ENCODE results near the gene OPCML. TPM values are rescaled to one million over a fixed set of nuclear protein-coding genes. Genes with fewer than 3 reads are reported as not detected.

Gene OPCML
- total RNA-seq, 5 donors from 2014 or later (not counting 1 experiment from before 2014, with no cell fraction given) = not detected

DNA sequence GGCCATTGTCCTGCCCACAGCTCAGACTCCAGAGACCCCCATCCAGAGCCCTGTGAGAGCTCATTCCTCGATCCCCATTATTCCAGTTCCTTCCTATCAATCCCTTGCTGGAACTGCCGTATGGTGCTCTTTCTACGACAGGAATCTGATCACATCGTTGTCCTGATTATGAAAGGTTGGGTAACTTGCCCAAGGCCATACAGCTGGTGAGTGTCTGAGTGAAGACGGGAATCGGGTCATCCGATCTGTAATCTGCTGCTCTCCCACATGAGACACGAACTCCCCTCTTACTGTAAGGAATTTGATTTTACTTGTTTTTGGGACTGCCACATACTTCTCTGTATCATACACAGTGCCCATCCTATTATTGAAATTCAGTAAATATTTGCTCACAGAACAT lies 149.1 kb downstream of the OPCML start:
- no CpG with 5 or more reads among the region's 8 CpGs for WGBS (ENCODE audit: insufficient coverage)

DNA sequence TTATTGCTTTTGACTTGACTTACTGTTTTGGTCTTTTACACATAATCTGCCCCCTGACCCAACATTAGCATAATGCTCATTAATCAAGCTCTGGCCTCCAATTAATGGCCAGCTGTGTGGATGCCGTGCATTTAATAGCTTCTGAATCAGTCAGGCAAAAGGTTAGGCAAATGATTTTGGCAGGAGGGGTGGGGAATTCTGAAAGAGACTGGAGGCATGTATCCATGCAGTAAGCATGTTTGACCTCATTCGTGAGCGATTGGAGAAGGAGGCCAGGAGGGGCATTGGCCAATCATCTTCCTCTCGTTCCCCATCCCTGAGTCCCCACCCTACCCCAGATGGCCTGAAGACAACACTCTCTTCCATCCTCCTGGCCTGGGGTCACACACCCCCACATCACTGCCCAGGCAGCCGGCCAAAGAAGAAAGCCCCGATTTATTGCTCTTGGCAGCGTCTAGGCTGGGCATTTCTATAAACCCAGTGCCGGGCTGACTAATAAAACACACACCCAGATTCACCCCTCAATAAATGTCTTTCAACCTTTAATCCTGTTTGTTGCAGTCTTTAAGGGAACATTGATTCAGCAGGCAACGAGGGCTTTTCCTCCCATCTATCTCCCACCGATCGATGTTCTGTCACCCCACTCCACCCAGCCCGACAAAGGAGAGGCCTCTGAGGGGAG lies 150.0 kb downstream of the OPCML start:
- 76% methylated on average over 2 of the region's 12 CpGs for WGBS (ENCODE audit: insufficient coverage)
- no peaks in the 10 kb centered on the region for H3K4me1 ChIP-seq (ENCODE audit: control insufficient read depth in 1 of 2, extremely low read depth in 1 of 2, insufficient read depth in 2 of 2, low read length in 2 of 2)
- no peak overlapping the region for H3K27ac Mint-ChIP-seq
- H3K27me3 Mint-ChIP-seq = peaks cover 3 to 6% of the 10 kb centered on the region in 2 donors
- H3K9me3 ChIP-seq = no peaks in the 10 kb centered on the region
- no peak overlapping the region for H3K4me3 Mint-ChIP-seq
- peaks cover 0 to 9% of the 10 kb centered on the region in 2 experiments for H3K27me3 ChIP-seq (replicated peaks in 1 of 2; ENCODE audit: control insufficient read depth in 2 of 2, extremely low read depth in 1 of 2, insufficient read depth in 2 of 2, low read length in 1 of 2)
- H3K9me3 Mint-ChIP-seq = peaks cover 0 to 5% (median 0%) of the 10 kb centered on the region in 3 donors
- no peaks in the 10 kb centered on the region for H3K36me3 Mint-ChIP-seq
- DNase-seq (no peak), ATAC-seq (replicated peaks in 1 of 4) (no peak)
- POLR2A ChIA-PET = no interaction called here
- H3K36me3 ChIP-seq (ENCODE audit: control insufficient read depth in 2 of 2, extremely low read depth in 1 of 2, insufficient read depth in 1 of 2, low read length in 1 of 2) = no peaks in the 10 kb centered on the region
- no peaks in the 10 kb centered on the region for H3K4me1 Mint-ChIP-seq
- no peak overlapping the region for H3K27ac ChIP-seq (ENCODE audit: low read length)
- CTCF ChIA-PET = no interaction called here
- H3K4me3 ChIP-seq (ENCODE audit: control insufficient read depth in 1 of 2, extremely low read depth in 1 of 2, low read length in 1 of 2) = no peak overlapping the region

More for the DNA sequence above, 149.1 kb downstream of the OPCML start:
- ATAC-seq (replicated peaks in 1 of 4) (no peak), DNase-seq (no peak)
- peaks cover 0 to 5% (median 0%) of the 10 kb centered on the region in 3 donors for H3K9me3 Mint-ChIP-seq
- no peaks in the 10 kb centered on the region for H3K36me3 Mint-ChIP-seq
- ChIA-PET CTCF (no interaction called here), POLR2A (no interaction called here)
- Histone ChIP-seq H3K27me3 (replicated peaks in 1 of 2; ENCODE audit: control insufficient read depth in 2 of 2, extremely low read depth in 1 of 2, insufficient read depth in 2 of 2, low read length in 1 of 2) (peaks cover 0 to 9% of the 10 kb centered on the region in 2 experiments), H3K4me1 (ENCODE audit: control insufficient read depth in 1 of 2, extremely low read depth in 1 of 2, insufficient read depth in 2 of 2, low read length in 2 of 2) (no peaks in the 10 kb centered on the region), H3K4me3 (ENCODE audit: control insufficient read depth in 1 of 2, extremely low read depth in 1 of 2, low read length in 1 of 2) (no peak overlapping the region), H3K36me3 (ENCODE audit: control insufficient read depth in 2 of 2, extremely low read depth in 1 of 2, insufficient read depth in 1 of 2, low read length in 1 of 2) (no peaks in the 10 kb centered on the region), H3K9me3 (no peaks in the 10 kb centered on the region), H3K27ac (ENCODE audit: low read length) (no peak overlapping the region)
- H3K4me1 Mint-ChIP-seq = no peaks in the 10 kb centered on the region
- no peak overlapping the region for H3K4me3 Mint-ChIP-seq
- no peak overlapping the region for H3K27ac Mint-ChIP-seq
- peaks cover 3 to 6% of the 10 kb centered on the region in 2 donors for H3K27me3 Mint-ChIP-seq

- Histone ChIP-seq H3K27ac (ENCODE audit: low read length) (no peak overlapping the region), H3K4me1 (ENCODE audit: control insufficient read depth in 1 of 2, extremely low read depth in 1 of 2, insufficient read depth in 2 of 2, low read length in 2 of 2) (no peaks in the 10 kb centered on the region), H3K9me3 (no peaks in the 10 kb centered on the region), H3K27me3 (replicated peaks in 1 of 2; ENCODE audit: control insufficient read depth in 2 of 2, extremely low read depth in 1 of 2, insufficient read depth in 2 of 2, low read length in 1 of 2) (peaks cover 0 to 9% of the 10 kb centered on the region in 2 experiments), H3K4me3 (ENCODE audit: control insufficient read depth in 1 of 2, extremely low read depth in 1 of 2, low read length in 1 of 2) (no peak overlapping the region), H3K36me3 (ENCODE audit: control insufficient read depth in 2 of 2, extremely low read depth in 1 of 2, insufficient read depth in 1 of 2, low read length in 1 of 2) (no peaks in the 10 kb centered on the region)
- 40% methylated on average over 1 of the region's 3 CpGs for WGBS (ENCODE audit: insufficient coverage)
- Mint-ChIP-seq H3K27ac (no peak overlapping the region), H3K36me3 (no peaks in the 10 kb centered on the region), H3K27me3 (peaks cover 3 to 6% of the 10 kb centered on the region in 2 donors), H3K4me1 (no peaks in the 10 kb centered on the region), H3K9me3 (peaks cover 0 to 5% (median 3%) of the 10 kb centered on the region in 3 donors), H3K4me3 (no peak overlapping the region)
- no peak for ATAC-seq (replicated peaks in 1 of 4)
- CTCF ChIA-PET = no interaction called here
- no peak for DNase-seq
- POLR2A ChIA-PET = no interaction called here
Measured at GRCh38 chr11:133381761-133382130, 150.6 kb downstream of the OPCML start.

DNA sequence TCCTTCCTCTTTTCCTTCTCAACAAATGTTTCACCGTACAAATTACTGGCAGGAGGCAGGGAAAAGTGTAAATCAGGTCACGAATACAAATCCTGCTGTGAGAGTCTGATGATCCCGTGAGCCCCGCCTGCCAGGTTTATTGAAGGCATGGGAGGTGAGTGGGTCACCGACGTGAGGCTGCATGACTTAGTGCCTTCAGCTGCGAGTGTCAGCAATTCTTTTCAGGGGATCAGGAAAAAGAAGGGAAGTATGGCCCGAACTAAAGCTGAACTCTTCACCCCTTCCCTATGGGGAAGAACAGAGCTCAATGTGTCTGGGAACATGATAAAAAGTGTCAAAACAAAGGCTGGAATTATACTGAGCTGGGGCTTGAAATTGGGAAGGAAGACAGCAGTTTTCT lies 166.2 kb downstream of the OPCML start:
- no peak overlapping the region for H3K4me3 Mint-ChIP-seq
- Histone ChIP-seq H3K27me3 (replicated peaks in 1 of 2; ENCODE audit: control insufficient read depth in 2 of 2, extremely low read depth in 1 of 2, insufficient read depth in 2 of 2, low read length in 1 of 2) (peaks cover 0 to 5% of the 10 kb centered on the region in 2 experiments), H3K27ac (ENCODE audit: low read length) (no peak overlapping the region), H3K4me3 (ENCODE audit: control insufficient read depth in 1 of 2, extremely low read depth in 1 of 2, low read length in 1 of 2) (no peak overlapping the region), H3K9me3 (no peaks in the 10 kb centered on the region), H3K4me1 (ENCODE audit: control insufficient read depth in 1 of 2, extremely low read depth in 1 of 2, insufficient read depth in 2 of 2, low read length in 2 of 2) (no peaks in the 10 kb centered on the region), H3K36me3 (ENCODE audit: control insufficient read depth in 2 of 2, extremely low read depth in 1 of 2, insufficient read depth in 1 of 2, low read length in 1 of 2) (no peaks in the 10 kb centered on the region)
- WGBS (ENCODE audit: insufficient coverage) = 51% methylated on average over 3 of the region's 8 CpGs
- no peaks in the 10 kb centered on the region for H3K27me3 Mint-ChIP-seq
- no peaks in the 10 kb centered on the region for H3K36me3 Mint-ChIP-seq
- ChIA-PET POLR2A (no interaction called here), CTCF (no interaction called here)
- no peaks in the 10 kb centered on the region for H3K4me1 Mint-ChIP-seq
- H3K9me3 Mint-ChIP-seq = no peaks in the 10 kb centered on the region
- H3K27ac Mint-ChIP-seq = no peak overlapping the region
- DNase-seq (no peak), ATAC-seq (replicated peaks in 1 of 4) (no peak)

DNA sequence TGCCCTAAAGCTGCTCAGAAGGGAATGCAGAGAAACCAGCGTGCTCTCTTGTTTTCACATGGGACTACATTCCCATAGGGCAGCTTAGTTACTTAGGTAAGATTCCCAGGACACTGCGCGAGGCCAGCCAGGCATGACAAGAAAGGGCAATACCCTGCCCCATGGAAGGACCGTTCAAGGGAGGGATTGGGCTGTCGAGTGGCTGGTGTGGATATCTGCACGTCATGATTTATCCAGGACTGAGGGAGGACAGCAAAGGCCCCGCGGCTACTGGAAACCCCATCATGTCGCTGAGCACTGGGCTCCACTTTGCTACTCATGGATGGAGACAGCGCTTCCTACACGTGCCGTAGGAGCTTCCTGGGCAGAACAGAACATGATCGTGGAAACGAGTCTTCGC lies 169.4 kb downstream of the OPCML start:
- POLR2A ChIA-PET = no interaction called here
- Histone ChIP-seq H3K27me3 (replicated peaks in 1 of 2; ENCODE audit: control insufficient read depth in 2 of 2, extremely low read depth in 1 of 2, insufficient read depth in 2 of 2, low read length in 1 of 2) (peaks cover 0 to 5% of the 10 kb centered on the region in 2 experiments), H3K36me3 (ENCODE audit: control insufficient read depth in 2 of 2, extremely low read depth in 1 of 2, insufficient read depth in 1 of 2, low read length in 1 of 2) (no peaks in the 10 kb centered on the region), H3K4me3 (ENCODE audit: control insufficient read depth in 1 of 2, extremely low read depth in 1 of 2, low read length in 1 of 2) (no peak overlapping the region), H3K9me3 (no peaks in the 10 kb centered on the region), H3K27ac (ENCODE audit: low read length) (no peak overlapping the region), H3K4me1 (ENCODE audit: control insufficient read depth in 1 of 2, extremely low read depth in 1 of 2, insufficient read depth in 2 of 2, low read length in 2 of 2) (no peaks in the 10 kb centered on the region)
- no peaks in the 10 kb centered on the region for H3K36me3 Mint-ChIP-seq
- CTCF ChIA-PET = no interaction called here
- DNase-seq (no peak), ATAC-seq (replicated peaks in 1 of 4) (no peak)
- no peaks in the 10 kb centered on the region for H3K4me1 Mint-ChIP-seq
- H3K4me3 Mint-ChIP-seq = no peak overlapping the region
- peaks cover 0 to 6% of the 10 kb centered on the region in 2 donors for H3K27me3 Mint-ChIP-seq
- H3K27ac Mint-ChIP-seq = no peak overlapping the region
- 94% methylated on average over 15 of the region's 15 CpGs for WGBS (ENCODE audit: insufficient coverage)
- peaks cover 0 to 5% (median 5%) of the 10 kb centered on the region in 3 donors for H3K9me3 Mint-ChIP-seq

- ChIA-PET POLR2A (no interaction called here), CTCF (no interaction called here)
- Histone ChIP-seq H3K27me3 (replicated peaks in 1 of 2; ENCODE audit: control insufficient read depth in 2 of 2, extremely low read depth in 1 of 2, insufficient read depth in 2 of 2, low read length in 1 of 2) (peaks cover 0 to 5% of the 10 kb centered on the region in 2 experiments), H3K36me3 (ENCODE audit: control insufficient read depth in 2 of 2, extremely low read depth in 1 of 2, insufficient read depth in 1 of 2, low read length in 1 of 2) (no peaks in the 10 kb centered on the region), H3K9me3 (no peaks in the 10 kb centered on the region), H3K4me3 (ENCODE audit: control insufficient read depth in 1 of 2, extremely low read depth in 1 of 2, low read length in 1 of 2) (no peak overlapping the region), H3K4me1 (ENCODE audit: control insufficient read depth in 1 of 2, extremely low read depth in 1 of 2, insufficient read depth in 2 of 2, low read length in 2 of 2) (no peaks in the 10 kb centered on the region), H3K27ac (ENCODE audit: low read length) (no peak overlapping the region)
- ATAC-seq (replicated peaks in 1 of 4) (no peak), DNase-seq (no peak)
- H3K4me3 Mint-ChIP-seq = no peak overlapping the region
- H3K27me3 Mint-ChIP-seq = peaks cover 0 to 6% of the 10 kb centered on the region in 2 donors
- H3K27ac Mint-ChIP-seq = no peak overlapping the region
- H3K36me3 Mint-ChIP-seq = no peaks in the 10 kb centered on the region
- 87% methylated on average over 5 of the region's 15 CpGs for WGBS (ENCODE audit: insufficient coverage)
- H3K4me1 Mint-ChIP-seq = no peaks in the 10 kb centered on the region
- peaks cover 0 to 10% (median 5%) of the 10 kb centered on the region in 3 donors for H3K9me3 Mint-ChIP-seq
Measured at GRCh38 chr11:133362156-133362555, 170.1 kb downstream of the OPCML start.

- no peaks in the 10 kb centered on the region for H3K4me1 ChIP-seq (ENCODE audit: control insufficient read depth in 1 of 2, extremely low read depth in 1 of 2, insufficient read depth in 2 of 2, low read length in 2 of 2)
- H3K9me3 Mint-ChIP-seq = peaks cover 0 to 10% (median 5%) of the 10 kb centered on the region in 3 donors
- H3K4me1 Mint-ChIP-seq = no peaks in the 10 kb centered on the region
- H3K4me3 Mint-ChIP-seq = no peak overlapping the region
- H3K4me3 ChIP-seq (ENCODE audit: control insufficient read depth in 1 of 2, extremely low read depth in 1 of 2, low read length in 1 of 2) = no peak overlapping the region
- H3K27me3 Mint-ChIP-seq = peaks cover 0 to 6% of the 10 kb centered on the region in 2 donors
- H3K27ac Mint-ChIP-seq = no peak overlapping the region
- no peaks in the 10 kb centered on the region for H3K36me3 ChIP-seq (ENCODE audit: control insufficient read depth in 2 of 2, extremely low read depth in 1 of 2, insufficient read depth in 1 of 2, low read length in 1 of 2)
- ChIA-PET CTCF (no interaction called here), POLR2A (no interaction called here)
- WGBS (ENCODE audit: insufficient coverage) = 95% methylated on average over 19 of the region's 21 CpGs
- no peak overlapping the region for H3K27ac ChIP-seq (ENCODE audit: low read length)
- ATAC-seq (replicated peaks in 1 of 4) (no peak), DNase-seq (no peak)
- peaks cover 0 to 5% of the 10 kb centered on the region in 2 experiments for H3K27me3 ChIP-seq (replicated peaks in 1 of 2; ENCODE audit: control insufficient read depth in 2 of 2, extremely low read depth in 1 of 2, insufficient read depth in 2 of 2, low read length in 1 of 2)
- no peaks in the 10 kb centered on the region for H3K9me3 ChIP-seq
- H3K36me3 Mint-ChIP-seq = no peaks in the 10 kb centered on the region
Measured at GRCh38 chr11:133361689-133361994, 170.7 kb downstream of the OPCML start.
